ENCODE results near the gene MORN1.

Gene MORN1

DNA sequence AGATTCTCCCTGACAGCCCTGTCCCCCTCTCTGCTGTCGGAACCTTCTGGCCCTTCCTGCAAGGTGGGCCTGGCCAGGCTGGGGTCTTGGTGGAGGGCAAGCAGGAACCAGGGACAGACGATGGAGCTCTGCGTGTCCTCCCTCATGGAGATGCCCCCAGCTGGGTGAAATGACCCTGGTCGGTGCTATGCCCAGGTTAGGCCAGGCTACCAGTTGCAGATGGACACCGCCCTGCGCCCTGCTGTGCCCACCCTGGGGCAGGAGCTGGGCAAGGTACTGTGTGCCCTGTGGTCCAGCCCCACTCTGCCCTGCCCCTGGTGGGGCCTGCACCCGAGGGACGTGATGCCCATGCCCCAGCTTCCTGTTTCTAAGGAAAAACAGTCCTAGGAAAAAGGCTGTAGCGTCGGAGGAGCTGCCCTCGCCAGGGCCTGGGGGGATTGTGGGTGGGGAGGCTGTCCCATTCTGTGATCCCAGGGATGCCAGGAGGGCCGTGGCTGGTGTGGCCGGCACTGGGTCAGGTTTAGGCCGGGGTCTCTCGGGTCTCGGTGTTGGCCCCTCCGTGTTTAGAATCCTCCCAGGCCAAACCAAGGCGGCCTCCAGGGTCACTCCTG, 77.6 kb downstream of the MORN1 start:
- Histone ChIP-seq H3K4me1 (ENCODE audit: insufficient read depth, low read length, poor library complexity, severe bottlenecking) (peaks cover 7% of the 10 kb centered on the region), H4K20me1 (ENCODE audit: insufficient read depth, low read length, poor library complexity, severe bottlenecking) (no peaks in the 10 kb centered on the region), H3K9me2 (replicated peaks; ENCODE audit: low read depth, low read length) (no peaks in the 10 kb centered on the region), H3K27me3 (ENCODE audit: insufficient read depth, low read length, poor library complexity, severe bottlenecking) (no peaks in the 10 kb centered on the region), H2AFZ (ENCODE audit: low read length) (no peak overlapping the region), H3K9ac (ENCODE audit: low read depth, low read length, poor library complexity, severe bottlenecking) (no peak overlapping the region), H3K36me3 (ENCODE audit: insufficient read depth, low read length) (peaks cover 1% of the 10 kb centered on the region; the same call in 1 of the 2 replicates), H3K9me3 (ENCODE audit: insufficient read depth, low read depth, low read length) (no peaks in the 10 kb centered on the region), H3F3A (ENCODE audit: low read depth) (no peaks in the 10 kb centered on the region), H3K4me2 (ENCODE audit: low read depth, low read length, poor library complexity, severe bottlenecking) (no peak overlapping the region), H3K4me3 (ENCODE audit: low read length, poor library complexity, severe bottlenecking) (no peak overlapping the region), H3K79me2 (ENCODE audit: insufficient read depth, low read length) (no peaks in the 10 kb centered on the region)
- TF ChIP-seq, protein P1, sequence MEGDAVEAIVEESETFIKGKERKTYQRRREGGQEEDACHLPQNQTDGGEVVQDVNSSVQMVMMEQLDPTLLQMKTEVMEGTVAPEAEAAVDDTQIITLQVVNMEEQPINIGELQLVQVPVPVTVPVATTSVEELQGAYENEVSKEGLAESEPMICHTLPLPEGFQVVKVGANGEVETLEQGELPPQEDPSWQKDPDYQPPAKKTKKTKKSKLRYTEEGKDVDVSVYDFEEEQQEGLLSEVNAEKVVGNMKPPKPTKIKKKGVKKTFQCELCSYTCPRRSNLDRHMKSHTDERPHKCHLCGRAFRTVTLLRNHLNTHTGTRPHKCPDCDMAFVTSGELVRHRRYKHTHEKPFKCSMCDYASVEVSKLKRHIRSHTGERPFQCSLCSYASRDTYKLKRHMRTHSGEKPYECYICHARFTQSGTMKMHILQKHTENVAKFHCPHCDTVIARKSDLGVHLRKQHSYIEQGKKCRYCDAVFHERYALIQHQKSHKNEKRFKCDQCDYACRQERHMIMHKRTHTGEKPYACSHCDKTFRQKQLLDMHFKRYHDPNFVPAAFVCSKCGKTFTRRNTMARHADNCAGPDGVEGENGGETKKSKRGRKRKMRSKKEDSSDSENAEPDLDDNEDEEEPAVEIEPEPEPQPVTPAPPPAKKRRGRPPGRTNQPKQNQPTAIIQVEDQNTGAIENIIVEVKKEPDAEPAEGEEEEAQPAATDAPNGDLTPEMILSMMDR (conservative IDR thresholded peaks at IDR 0.05; ENCODE audit: low read length): no peak
- TF ChIP-seq EZH2phosphoT487 (IDR thresholded peaks at IDR 0.05; ENCODE audit: borderline replicate concordance): no peak

DNA sequence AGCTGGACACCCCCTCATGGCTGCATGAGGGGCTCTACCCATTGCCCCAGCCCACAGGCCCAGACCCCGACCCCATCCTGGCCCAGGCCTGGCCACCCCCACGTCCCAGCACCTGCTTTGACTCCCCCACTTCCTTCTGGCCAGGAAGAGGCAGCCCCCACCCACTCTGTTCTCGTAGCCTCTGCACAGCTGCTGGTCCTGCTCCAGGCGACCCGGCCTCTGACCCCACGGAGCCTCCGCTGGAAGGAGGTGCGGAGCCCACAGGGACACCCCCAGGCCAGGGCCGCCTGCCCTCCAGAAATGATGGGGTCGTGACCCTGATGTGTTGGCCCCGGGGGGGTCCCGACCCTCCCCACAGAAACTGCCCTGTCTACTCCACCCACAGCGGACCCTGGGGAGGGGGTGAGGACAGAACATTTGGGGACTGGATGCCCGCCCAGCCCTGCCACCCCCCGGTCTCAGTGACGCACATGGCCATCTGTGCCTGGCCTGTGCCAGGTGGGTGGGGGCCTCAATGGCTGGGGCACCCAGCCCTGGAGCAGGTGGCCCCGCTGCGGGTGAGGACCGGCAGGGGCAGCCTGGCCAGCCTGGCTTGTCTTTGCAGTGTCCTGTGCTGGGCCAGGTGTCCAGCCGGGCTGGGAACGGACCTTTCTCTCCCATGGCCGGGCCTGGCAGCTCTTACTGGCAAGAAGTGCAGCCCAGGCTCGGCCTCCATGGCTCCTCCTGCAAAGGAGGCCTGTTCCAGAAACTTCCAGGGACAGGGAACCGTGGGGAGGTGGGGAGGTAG, 78.6 kb downstream of the MORN1 start:
- no peaks in the 10 kb centered on the region for H3K79me2 ChIP-seq (ENCODE audit: insufficient read depth, low read length)
- no peak overlapping the region for H3K4me2 ChIP-seq (ENCODE audit: low read depth, low read length, poor library complexity, severe bottlenecking)
- H3K9ac ChIP-seq (ENCODE audit: low read depth, low read length, poor library complexity, severe bottlenecking): no peak overlapping the region
- no peaks in the 10 kb centered on the region for H4K20me1 ChIP-seq (ENCODE audit: insufficient read depth, low read length, poor library complexity, severe bottlenecking)
- no peak overlapping the region for H3K4me3 ChIP-seq (ENCODE audit: low read length, poor library complexity, severe bottlenecking)
- no peaks in the 10 kb centered on the region for H3F3A ChIP-seq (ENCODE audit: low read depth)
- no peaks in the 10 kb centered on the region for H3K9me3 ChIP-seq (ENCODE audit: insufficient read depth, low read depth, low read length)
- TF ChIP-seq, protein P1 (conservative IDR thresholded peaks at IDR 0.05; ENCODE audit: low read length): no peak
- TF ChIP-seq EZH2phosphoT487 (IDR thresholded peaks at IDR 0.05; ENCODE audit: borderline replicate concordance): no peak
- H3K4me1 ChIP-seq (ENCODE audit: insufficient read depth, low read length, poor library complexity, severe bottlenecking): peaks cover 7% of the 10 kb centered on the region
- no peaks in the 10 kb centered on the region for H3K9me2 ChIP-seq (replicated peaks; ENCODE audit: low read depth, low read length)
- no peaks in the 10 kb centered on the region for H3K27me3 ChIP-seq (ENCODE audit: insufficient read depth, low read length, poor library complexity, severe bottlenecking)
- peaks cover 12% of the 10 kb centered on the region; the same call in 1 of the 2 replicates for H3K36me3 ChIP-seq (ENCODE audit: insufficient read depth, low read length)
- H2AFZ ChIP-seq (ENCODE audit: low read length): no peak overlapping the region

DNA sequence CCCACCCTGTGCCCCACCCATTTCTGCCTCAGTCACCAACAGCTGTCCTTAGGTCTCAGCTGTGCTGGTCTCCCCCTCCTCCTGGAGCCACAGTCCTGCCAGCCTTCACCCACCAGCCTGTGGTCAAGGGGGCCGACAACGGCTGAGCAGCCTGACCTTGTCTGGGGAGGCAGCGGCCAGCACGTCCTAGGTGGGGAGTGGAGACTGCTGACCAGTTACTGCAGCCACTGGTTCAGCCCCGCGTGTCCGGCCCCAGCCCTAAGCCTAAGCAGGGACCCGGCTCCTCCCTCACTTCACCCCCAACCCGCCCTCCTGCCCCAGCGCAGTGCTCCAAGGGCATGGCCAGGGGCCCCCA, 79.2 kb downstream of the MORN1 start:
- H3K9ac ChIP-seq (ENCODE audit: low read depth, low read length, poor library complexity, severe bottlenecking): no peak overlapping the region
- TF ChIP-seq EZH2phosphoT487 (IDR thresholded peaks at IDR 0.05; ENCODE audit: borderline replicate concordance): no peak
- TF ChIP-seq, protein P1 (conservative IDR thresholded peaks at IDR 0.05; ENCODE audit: low read length): no peak
- no peaks in the 10 kb centered on the region for H3K79me2 ChIP-seq (ENCODE audit: insufficient read depth, low read length)
- no peak overlapping the region for H2AFZ ChIP-seq (ENCODE audit: low read length)
- no peaks in the 10 kb centered on the region for H3K9me3 ChIP-seq (ENCODE audit: insufficient read depth, low read depth, low read length)
- H4K20me1 ChIP-seq (ENCODE audit: insufficient read depth, low read length, poor library complexity, severe bottlenecking): no peaks in the 10 kb centered on the region
- peaks cover 7% of the 10 kb centered on the region for H3K4me1 ChIP-seq (ENCODE audit: insufficient read depth, low read length, poor library complexity, severe bottlenecking)
- H3K36me3 ChIP-seq (ENCODE audit: insufficient read depth, low read length): peaks cover 17% of the 10 kb centered on the region; the same call in 1 of the 2 replicates
- H3K4me2 ChIP-seq (ENCODE audit: low read depth, low read length, poor library complexity, severe bottlenecking): no peak overlapping the region
- H3K4me3 ChIP-seq (ENCODE audit: low read length, poor library complexity, severe bottlenecking): no peak overlapping the region
- no peaks in the 10 kb centered on the region for H3F3A ChIP-seq (ENCODE audit: low read depth)
- no peaks in the 10 kb centered on the region for H3K9me2 ChIP-seq (replicated peaks; ENCODE audit: low read depth, low read length)
- no peaks in the 10 kb centered on the region for H3K27me3 ChIP-seq (ENCODE audit: insufficient read depth, low read length, poor library complexity, severe bottlenecking)
